ENCODE data around the gene CD79A.
"Not testable (repeated sequence)": the region's sequence is repeated elsewhere in the genome, so short reads cannot be mapped to it uniquely, and the experiment has no call there.

CD79A gene

DNA sequence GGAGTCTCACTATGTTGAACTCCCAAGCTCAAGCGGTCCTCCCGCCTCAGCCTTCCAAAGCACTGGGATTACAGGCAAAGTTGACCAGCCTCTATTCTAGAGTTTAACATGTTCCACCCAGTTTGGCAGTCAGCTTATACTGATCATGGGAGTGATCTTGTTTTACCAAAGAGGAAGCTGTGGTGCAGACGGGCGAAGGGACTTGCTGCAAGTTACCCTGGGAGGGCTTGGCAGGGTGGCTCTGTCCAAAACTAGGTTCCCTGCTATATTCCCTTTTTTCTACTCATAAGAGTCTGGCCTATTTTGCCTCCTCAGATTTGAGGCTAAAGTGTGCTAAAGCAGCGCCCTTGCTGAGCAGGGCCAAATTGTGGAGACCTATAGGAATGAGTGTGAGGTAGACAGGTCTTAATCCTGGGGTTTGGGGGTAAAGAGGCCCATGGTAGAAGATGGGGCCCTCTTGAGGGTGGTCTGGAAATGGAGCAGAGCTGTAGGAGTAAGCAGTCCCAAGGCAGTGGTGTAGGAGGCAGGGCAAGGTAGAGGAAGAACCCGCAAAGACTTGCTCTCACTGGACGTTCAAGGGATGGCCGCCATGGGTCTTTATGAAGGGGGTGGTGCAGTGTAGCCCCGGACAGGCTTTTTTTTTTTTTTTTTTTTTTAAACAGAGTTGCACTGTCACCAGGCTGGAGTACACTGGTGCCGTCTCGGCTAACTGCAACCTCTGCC is 13.7 kb upstream of the CD79A start:
- no peak for DNase-seq

DNA sequence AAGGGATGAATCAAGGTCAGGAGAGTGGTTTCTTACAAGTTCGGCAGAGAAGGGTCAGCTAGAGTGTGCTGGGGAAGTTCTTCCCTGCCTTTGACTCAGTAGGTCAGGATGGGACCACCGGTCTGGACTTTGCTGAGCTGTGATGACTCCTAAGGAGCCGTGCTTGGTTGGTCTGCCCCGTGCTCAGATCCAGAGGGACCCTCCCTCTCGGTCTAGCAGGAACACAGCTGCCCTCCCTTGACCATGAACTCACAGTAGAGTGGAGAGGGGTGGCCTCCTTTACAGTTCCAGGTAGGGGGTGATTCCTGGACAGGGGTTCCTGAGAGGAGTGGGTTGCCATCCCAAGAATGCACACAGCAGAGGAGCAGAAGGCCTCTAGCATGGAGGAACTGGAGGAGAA is 12.7 kb upstream of the CD79A start:
- no peak for DNase-seq

DNA sequence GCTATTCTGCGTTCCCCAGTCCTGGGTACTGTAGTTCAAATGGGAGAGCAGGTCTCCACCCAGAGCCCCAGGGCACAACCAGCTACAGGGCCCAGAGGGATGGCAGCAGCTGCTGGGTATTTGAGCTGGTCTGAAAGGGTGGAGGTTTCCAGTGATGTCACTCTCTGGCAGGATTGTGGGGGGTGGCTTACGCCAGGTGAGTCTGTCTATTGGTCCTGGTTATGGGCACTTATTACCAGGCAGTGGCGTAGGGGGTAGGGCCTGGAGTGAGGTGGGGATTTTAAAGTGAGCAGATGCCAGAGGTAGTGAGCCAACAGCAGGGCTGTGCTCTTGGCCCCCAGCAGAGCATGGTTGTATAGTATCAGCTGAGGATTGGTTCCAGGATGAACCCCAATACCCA is 10.8 kb upstream of the CD79A start:
- DNase-seq, result no peak

DNA sequence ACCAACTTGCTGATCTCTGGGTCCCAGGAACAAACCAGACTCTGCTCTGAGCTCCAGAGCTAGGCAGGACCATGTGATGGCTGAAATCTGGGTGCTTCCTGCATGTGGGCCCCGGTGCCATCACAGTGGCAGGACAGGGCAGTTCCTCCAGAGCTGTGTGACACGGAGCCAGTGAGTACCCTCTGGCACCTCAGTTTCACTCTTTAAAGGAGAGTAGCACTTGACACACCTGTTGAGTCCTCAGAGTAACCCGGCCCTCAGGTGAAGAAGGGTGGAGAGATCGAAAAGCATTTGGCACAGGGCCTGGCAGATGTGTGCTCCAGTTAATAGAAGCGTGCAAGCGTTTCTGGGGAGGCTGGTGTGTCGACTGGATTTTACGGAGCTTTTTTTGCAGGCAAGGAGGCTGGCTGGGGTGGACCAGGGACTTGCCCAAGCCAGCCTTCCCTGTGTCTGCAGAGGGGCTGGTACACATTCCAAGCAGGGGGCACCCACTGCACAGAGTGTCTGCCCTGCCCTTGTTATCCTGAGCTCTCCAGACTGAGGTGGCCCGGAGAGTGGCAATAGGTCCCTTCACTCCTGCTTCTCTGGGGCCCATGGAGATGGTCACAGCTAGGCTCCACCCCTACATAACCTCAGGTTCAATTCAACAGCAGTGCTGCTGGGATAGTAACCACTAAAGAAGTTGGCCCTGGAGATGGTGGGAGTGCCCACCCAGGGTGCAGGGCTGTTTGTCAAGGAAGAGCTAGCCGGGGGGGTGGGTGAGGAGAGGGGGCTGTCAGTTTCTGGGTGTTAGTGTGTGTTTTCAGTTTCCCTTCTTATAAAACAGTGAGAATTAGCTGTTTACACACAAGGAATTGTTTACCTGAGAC is 8.7 kb upstream of the CD79A start:
- DNase-seq, result no peak

DNA sequence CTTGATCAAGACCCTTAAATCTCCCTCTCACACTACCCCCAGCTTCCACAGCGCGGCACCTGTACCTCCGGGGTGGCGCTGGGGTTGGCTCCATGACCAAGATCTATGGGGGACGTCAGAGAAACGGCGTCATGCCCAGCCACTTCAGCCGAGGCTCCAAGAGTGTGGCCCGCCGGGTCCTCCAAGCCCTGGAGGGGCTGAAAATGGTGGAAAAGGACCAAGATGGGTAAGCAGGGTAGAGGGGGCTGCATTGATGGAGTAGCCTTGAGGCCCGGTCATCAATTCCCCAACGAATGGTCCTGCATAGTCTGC is 8.1 kb upstream of the CD79A start:
- no peak for DNase-seq

DNA sequence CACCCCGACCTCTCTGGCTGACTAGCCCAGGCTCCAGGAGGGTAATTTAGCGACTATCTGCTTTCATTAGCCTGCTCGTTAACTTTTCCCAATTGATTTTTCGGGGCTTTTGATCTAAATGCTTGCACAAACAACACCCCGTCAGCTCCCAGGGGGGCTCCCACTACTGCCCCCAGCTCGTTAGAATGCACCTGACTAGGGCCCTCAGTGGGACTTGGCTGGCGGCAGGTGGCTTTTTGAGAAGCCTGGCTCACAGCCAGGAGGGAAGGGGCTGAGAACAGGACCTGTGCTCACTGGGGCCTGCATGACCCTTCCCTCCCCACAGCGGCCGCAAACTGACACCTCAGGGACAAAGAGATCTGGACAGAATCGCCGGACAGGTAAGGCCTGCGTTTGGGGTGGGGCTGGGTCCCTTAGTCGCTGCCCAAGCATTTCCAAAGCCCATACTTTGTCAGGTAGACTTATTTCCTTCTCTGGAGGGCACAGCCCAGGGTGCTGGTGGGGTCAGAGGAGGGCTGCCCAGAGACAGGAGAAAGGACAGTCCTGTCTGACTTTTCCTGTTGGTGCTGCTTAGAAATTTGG is 7.6 kb upstream of the CD79A start:
- no peak for DNase-seq

DNA sequence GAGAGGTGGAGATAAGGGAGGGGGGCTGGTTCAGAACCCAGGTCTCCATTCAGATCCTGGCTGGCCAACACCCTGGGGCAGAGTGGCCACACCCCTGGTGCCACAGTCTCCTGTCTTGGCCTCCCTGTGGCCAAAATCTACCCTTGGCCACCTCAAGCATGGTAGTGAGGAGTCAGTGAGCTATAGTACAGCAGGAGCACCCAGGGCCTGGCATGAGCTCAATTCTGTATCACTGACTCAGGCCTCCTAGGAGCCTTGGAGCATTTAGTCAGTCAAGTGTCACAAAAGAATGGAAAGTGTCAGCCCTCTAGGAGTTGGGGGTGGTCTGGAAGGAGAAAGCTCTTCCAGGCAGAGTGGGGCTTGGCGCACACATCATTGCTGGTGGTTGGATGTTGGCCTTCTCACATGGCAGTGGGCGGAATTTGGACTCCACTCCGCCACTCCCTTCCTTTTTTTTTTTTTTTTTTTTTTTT is 6.6 kb upstream of the CD79A start:
- DNase-seq, result no peak

DNA sequence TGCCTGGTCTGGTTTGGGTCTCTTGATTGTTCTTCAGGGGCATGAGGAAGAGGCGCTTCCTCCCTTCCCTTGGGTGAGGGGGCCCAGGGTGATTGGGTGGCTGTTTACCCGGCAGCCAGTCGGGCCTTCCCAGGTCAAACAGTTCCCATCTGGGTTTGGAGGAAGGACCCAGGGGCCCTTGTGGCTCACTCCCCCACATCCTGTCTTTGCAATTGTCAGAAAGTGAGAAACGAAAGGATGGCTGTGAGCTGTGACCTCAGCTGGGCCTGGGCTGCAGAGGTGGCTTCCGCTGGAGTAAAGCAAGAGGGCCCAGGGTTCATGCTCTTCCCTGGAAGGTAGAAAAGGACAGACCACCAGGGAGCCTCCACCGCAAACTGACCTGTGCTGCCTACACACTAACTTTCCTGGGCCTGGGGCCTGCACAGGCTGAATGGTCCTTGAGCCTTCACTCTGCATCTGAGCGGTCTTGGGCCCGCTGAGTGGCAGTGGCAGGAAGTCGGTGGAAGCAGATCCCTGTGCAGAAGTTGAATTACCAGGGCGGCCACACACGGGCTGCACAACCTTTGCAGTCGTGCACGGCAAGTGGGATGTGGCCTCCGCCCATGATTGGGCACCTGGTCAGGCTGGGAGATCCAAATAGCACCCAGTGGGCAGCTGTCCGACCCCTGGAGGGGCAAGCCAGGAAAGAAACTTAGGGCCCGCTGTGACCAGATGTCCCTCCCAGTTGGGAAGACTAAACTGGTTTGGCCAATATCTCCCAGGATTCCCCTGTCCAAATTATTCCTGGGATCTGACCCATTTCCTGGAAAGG is 5.3 kb upstream of the CD79A start:
- no peak for DNase-seq

DNA sequence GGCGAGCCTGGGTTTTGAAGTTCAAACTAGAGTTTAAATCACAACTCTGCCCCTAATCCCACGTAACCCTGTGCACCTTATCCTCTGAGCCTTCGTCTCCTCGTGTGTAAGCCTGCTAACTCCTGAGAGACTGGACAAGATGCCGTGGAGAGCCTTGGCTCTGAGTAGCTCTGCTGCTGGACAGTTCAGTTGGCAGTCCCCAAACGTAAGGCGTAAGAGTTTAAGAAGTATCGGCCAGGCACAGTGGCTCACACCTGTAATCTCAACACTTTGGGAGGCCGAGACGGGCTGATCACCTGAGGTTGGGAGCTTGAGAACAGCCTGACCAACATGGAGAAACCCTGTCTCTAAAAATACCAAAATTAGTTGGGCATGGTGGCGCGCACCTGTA is 4.7 kb upstream of the CD79A start:
- DNase-seq, result no peak

DNA sequence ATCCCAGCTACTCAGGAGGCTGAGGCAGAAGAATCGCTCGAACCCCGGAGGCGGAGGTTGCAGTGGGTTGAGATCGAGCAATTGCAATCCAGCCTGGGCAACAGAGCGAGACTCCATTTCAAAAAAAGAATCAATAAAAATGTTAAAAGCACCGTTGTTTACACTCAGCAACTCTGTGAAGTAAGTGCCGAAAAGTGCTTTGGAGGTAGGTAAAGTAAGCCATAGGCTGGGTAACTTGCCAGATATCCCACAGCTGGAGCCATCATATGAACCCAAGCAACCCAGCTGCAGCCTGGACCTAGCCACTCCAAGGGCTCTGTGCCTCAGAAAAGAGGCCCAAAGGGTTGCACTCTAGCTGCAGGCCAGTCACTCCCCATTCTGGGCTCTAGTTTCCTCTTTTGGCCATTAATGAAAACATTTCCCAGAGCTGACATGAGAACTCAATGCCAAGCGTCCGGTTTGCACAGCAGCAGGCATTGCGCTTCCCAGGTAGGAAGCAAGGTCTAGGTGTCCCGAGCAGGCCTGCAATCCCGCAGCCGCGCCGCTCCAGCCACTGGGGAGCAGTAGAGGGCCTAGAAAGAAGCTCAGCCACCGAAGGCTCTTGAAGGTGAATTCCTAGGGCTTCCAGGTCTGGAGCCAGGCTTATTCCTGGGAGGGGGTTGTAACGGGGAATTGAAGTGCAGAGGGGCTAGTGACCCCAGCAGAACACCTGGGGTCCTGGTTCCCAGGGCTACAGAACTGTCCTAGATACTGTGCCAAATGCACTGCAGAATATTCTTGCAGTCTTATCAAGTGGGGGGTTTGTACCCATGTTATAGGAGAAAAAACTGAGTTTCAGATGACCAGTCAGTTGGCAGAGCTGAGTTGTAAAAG is 4.1 kb upstream of the CD79A start:
- DNase-seq, result no peak

DNA sequence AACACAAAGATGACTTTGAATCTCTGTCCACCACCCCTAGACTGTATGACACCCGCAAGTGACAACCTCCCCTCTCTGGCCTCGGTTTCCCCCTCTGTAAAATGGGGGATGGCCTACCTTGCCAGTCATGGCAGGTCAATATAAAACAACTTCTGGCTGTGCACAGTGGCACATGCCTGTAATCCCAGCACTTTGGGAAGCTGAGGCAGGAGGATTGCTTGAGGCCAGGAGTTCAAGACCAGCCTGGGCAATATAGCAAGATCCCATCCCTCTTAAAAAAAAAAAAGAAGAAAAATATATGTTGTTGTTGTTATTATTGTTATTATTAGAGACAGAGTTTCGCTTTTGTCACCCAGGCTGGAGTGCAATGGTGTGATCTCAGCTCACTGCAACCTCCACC is 1.1 kb upstream of the CD79A start:
- DNase-seq, result not testable (repeated sequence)

DNA sequence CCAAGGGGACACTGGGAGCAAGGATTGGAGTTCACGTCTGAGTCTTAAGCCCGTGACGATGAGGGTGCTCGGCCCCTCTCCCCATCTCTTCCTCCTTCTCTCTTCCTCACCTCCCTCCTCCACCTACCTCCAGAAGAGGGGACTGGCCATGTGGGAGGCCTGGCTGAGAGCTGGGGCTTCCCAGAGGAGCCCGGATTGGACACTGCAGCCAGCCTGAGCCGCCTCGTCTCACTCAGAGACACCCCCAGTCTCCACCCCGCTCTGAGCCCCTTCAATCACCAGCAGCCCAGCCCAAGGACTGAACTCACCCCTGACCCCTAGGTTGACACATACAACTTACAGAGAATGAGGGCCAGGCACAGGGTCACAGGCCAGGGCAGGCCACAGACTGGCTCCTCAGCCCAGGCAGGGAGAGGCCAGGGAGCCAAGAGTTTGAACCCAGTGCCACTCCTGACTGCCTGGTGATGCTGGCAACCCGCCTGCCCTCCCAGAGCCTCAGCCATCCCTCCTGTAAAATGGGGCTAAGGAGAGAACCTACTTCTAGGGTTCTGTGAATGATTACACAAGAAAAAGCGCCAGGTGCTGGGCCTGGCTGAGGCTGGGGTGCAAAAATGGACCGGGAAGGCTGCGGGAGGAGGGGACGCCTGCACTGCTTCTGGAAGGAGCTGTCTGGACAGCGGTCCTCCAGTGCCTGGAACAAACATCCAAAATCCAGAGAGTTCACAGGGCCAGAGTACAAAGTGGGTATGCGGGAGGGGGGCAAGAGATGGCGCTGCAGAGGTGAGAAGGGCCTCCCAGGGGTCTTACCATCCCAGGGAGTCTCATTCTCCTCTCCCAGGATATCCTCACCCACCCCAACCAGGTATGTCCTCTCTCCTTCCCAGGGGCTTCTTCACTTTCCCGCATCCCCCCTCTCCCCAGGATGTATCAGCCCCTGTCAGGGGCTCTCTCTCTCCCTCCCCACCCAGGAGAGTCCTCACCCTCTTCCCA is 1.1 kb downstream of the CD79A start:
- no peak for DNase-seq

DNA sequence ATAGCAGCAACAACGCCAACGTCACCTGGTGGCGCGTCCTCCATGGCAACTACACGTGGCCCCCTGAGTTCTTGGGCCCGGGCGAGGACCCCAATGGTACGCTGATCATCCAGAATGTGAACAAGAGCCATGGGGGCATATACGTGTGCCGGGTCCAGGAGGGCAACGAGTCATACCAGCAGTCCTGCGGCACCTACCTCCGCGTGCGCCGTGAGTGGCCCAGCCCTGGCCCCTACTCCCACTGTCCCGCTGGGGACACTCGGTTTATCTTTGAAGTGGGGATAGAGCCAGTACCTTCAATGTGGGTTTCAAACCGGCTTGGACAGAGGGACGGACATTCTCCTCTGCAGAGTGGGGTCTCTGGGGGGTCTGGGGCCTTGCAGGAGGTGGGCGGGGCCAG is 2.0 kb downstream of the CD79A start:
- DNase-seq, result no peak

DNA sequence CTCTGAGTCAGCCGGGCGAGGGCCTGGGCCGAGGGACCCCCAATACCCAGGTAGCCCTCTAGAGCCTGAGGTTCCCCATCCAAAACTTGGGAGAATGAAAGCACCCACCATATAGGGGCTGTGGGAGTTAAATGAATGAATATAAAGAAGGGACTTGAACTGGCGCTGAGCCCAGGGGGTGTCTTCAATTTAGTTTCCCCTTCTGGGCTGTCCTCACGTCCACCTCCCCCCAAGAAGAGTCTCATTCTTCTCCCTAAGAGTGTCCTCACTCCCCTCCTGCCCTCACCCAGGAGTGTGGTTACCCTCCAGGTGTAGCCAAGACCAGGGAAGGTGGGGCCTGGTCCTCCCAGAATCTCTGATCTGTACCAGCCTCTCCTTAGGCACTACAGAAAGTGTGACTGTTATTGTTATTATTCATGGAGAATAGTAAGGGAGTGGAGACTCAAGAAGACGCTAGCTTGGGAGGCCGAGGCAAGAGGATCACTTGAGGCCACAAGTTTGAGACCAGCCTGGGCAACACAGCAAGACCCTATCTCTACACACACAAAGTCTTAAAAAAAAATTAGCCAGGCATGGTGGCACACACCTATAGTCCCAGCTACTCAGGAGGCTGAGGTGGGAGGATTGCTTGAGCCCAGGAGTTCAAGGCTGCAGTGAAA is 2.7 kb downstream of the CD79A start:
- no peak for DNase-seq

DNA sequence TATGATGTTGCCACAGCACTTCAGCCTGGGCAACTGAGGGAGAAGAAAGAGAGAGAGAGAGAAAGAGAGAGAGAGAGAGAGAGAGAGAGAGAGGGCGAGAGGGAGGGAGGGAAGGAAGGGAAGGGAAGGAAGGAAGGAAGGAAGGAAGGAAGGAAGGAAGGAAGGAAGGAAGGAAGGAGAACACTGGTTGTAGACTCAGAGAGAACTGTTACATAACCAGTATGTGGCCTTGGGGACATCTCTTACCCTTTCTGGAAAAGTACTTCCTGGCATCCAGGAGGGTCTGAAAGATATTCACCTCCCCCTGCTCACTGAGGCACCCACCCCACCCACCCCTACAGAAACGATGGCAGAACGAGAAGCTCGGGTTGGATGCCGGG is 3.2 kb downstream of the CD79A start:
- no peak for DNase-seq

DNA sequence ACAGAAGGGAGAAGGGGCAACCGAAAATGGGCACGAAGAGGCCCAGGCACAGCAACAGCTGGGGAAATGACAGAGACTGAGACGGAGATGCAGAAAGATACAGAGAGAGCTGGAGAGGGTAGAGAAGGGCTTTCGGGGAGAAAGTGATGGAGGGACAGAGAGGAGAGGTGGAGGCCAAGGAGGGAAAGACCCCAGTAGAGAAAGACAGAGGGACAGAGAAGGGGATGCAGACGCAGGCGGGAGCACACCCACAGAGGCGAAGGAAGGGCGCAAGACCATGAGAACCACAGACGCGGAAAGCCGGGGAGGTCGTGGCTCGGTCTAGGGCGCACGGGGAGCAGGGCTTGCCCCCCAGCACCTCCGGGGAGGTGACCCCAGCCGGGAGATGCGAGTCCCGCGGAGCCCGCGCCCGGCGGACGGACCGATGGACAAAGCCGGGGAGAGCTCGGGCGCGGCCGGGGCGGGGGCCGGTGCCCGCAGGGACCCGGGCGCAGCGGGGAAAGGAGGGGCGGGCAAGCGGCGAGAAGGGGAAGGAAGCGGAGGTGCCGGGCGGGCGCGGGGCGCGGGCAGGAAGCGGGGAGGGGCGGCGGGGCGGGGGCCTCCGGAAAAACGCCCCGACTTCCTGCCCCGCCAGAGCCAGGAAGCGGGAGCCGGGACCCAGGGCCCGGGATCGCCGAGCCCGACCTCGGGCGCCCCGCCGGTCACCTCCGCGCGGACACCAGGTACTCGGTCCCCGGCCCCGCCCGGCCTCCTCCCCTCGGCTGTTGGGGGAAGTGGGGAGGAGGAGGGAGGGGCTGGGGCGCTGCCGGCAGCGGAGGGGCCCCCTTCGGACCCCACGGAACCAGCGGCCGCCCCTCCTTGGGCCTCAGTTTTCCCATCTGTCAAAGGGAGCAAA is 5.7 kb downstream of the CD79A start, which contains the start of gene ARHGEF1:
TSS of gene ARHGEF1 (plus strand) at position 617 of the 895 bp plus-strand sequence. CDS start 4,899 bp downstream, outside the sequence.
- no peak for DNase-seq

DNA sequence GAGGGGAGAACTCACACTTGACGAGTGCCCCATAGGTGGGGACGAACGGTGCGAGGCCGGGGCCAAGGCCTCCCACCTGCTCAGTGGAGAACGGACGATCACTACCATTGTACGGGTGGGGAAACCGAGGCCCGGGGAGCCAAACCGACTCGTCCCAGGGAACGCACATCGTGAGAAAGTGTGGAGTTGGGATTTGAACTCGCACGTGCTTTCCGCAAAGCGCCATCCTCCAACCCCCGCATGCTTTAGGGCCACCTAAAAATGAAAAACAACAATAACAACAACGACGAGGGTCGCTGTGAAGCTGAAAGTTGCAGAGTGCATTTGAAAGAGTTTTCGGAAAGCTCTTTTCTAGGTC is 6.4 kb downstream of the CD79A start:
- DNase-seq, result no peak

DNA sequence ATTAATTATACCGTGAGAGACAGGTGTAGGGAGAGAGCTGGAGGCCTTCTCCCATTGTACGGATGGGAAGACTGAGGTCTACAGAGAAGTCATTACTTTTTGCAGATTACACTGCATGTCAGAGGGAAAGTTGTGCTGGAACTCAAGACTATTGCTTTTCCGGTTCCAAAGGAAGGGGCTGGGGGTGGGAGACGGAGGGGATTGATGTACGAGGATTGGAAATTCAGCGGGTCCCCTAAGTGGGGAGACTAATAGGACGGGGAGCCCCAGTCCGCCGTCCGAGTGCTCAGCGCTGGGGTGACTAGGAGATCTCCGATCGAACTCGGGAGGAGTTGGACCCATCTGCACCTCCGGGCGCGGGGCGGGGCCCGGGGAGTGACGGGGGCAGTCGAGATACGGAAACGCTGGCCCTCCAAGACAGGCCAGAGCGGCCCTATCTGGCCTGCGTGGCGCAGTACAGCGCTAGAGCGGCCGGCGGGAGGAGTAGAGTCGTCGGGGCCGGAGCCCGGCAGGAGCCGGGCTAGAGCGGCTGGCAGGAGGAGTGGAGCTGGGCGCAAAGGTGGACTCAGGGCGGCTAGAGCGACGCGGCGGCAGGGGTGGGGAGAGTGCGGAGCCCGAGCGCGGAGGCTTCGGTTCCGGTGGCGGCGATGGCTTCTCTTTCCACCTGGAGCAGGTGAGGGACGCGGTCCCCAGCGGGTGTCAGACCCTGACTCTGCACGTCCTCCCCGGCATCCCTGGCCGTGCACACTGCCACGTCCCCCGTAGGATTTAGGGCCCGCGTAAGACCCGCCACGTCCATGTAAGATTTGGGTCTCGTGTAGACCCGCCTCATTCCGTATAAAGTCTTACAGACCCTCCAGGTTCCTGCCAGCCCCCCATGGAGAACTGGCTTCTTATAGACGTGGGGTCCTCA is 7.0 kb downstream of the CD79A start:
- no peak for DNase-seq
